Measurements from ENCODE around the gene MT4. TPM values are rescaled to one million over a fixed set of nuclear protein-coding genes. Genes with fewer than 3 reads are reported as not detected.

The MT4 gene
- total and polyA plus RNA-seq, 10 donors = not detected

DNA sequence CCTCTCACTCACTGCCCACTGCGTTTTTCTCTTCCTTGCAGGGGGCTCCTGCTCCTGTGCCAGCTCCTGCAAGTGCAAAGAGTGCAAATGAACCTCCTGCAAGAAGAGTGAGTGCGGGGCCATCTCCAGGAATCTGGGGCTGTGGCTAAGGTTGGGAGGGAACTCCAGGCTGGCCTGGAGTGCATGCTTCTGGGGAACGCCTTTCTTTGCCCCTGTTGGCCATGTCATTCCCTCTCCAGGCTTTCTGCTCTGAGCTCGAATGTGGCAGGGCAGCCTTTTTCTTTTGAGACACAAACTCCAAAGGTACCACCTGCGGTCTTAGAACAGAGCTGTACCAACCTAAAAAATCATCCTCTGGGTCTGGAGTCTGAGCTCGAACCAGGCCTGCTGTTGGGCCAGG lies 53.3 kb downstream of the MT4 start:
- no peaks in the 10 kb centered on the region for H3K9me3 ChIP-seq
- peak overlapping the region in 1 of 8 donors; percentile 64 for H3K4me3 ChIP-seq
- H3K36me3 ChIP-seq = no peaks in the 10 kb centered on the region
- H3K27ac ChIP-seq = no peak overlapping the region
- DNase-seq = no peak
- WGBS, 5 donors = 48 to 77% (median 60%) methylated on average over 6 of the region's 6 CpGs
- intact Hi-C loops (cut with DNase I; ENCODE audit: low total_unique reads) = no loop called here
- peaks cover 0 to 14% (median 11%) of the 10 kb centered on the region in 6 donors for H3K4me1 ChIP-seq
- TF ChIP-seq POLR2AphosphoS5 (IDR thresholded peaks at IDR 0.05) (no peak), POLR2A (IDR thresholded peaks at IDR 0.05) (no peak)
- TF ChIP-seq, protein P1, sequence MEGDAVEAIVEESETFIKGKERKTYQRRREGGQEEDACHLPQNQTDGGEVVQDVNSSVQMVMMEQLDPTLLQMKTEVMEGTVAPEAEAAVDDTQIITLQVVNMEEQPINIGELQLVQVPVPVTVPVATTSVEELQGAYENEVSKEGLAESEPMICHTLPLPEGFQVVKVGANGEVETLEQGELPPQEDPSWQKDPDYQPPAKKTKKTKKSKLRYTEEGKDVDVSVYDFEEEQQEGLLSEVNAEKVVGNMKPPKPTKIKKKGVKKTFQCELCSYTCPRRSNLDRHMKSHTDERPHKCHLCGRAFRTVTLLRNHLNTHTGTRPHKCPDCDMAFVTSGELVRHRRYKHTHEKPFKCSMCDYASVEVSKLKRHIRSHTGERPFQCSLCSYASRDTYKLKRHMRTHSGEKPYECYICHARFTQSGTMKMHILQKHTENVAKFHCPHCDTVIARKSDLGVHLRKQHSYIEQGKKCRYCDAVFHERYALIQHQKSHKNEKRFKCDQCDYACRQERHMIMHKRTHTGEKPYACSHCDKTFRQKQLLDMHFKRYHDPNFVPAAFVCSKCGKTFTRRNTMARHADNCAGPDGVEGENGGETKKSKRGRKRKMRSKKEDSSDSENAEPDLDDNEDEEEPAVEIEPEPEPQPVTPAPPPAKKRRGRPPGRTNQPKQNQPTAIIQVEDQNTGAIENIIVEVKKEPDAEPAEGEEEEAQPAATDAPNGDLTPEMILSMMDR (IDR thresholded peaks at IDR 0.05 in 8 of 11, conservative IDR thresholded peaks at IDR 0.05 in 3 of 11) = no peak
- H3K27me3 ChIP-seq (replicated peaks in 1 of 7) = peaks cover 0 to 31% (median 11%) of the 10 kb centered on the region in 7 donors

Other genes starting within 250 kb of the MT4 start
- 100 to 1,000 TPM in 5 of 7 donors, 10 to 100 TPM in 2; 88.5 to 249 (median 126) TPM for gene AMFR, start 139.5 kb upstream of the MT4 start, total RNA-seq
- gene AMFR, start 139.5 kb upstream of the MT4 start, polyA plus RNA-seq = 10 to 100 TPM; 48.1 to 74.4 (median 56.2) TPM
- 10 to 100 TPM; 52.8 to 93.0 (median 83.2) TPM for gene NUDT21, start 113.7 kb upstream of the MT4 start, total RNA-seq
- gene NUDT21, start 113.7 kb upstream of the MT4 start, polyA plus RNA-seq = 10 to 100 TPM; 19.4 to 36.8 (median 29.2) TPM
- 10 to 100 TPM; 22.8 to 34.7 (median 30.5) TPM for gene OGFOD1, start 113.5 kb upstream of the MT4 start, total RNA-seq
- 10 to 100 TPM in 2 of 3 donors, 1 to 10 TPM in 1; 6.9 to 11.6 (median 10.3) TPM for gene OGFOD1, start 113.5 kb upstream of the MT4 start, polyA plus RNA-seq
- gene BBS2, start 45.0 kb upstream of the MT4 start, total RNA-seq = 10 to 100 TPM; 29.1 to 70.3 (median 52.8) TPM
- 10 to 100 TPM; 22.9 to 52.5 (median 33.3) TPM for gene BBS2, start 45.0 kb upstream of the MT4 start, polyA plus RNA-seq
- under 1 TPM in 1 of 7 donors, not detected in 6; 0.77 TPM for gene MT3, start 24.5 kb downstream of the MT4 start, total RNA-seq
- gene MT3, start 24.5 kb downstream of the MT4 start, polyA plus RNA-seq = 10 to 100 TPM in 1 of 3 donors, 1 to 10 TPM in 1, not detected in 1; 1.5 to 11.5 TPM
- 10 to 100 TPM; 25.3 to 96.9 (median 43.8) TPM for gene MT2A, start 43.5 kb downstream of the MT4 start, total RNA-seq
- 100 to 1,000 TPM in 2 of 3 donors, 10 to 100 TPM in 1; 73.3 to 176 (median 112) TPM for gene MT2A, start 43.5 kb downstream of the MT4 start, polyA plus RNA-seq
- 10 to 100 TPM in 6 of 7 donors, 1 to 10 TPM in 1; 2.5 to 49.6 (median 19.7) TPM for gene MT1E, start 60.7 kb downstream of the MT4 start, total RNA-seq
- gene MT1E, start 60.7 kb downstream of the MT4 start, polyA plus RNA-seq = 10 to 100 TPM; 21.0 to 34.0 (median 33.0) TPM
- gene MT1M, start 67.6 kb downstream of the MT4 start, total RNA-seq = 1 to 10 TPM in 6 of 7 donors, under 1 TPM in 1; 0.44 to 6.1 (median 3.5) TPM
- gene MT1M, start 67.6 kb downstream of the MT4 start, polyA plus RNA-seq = 10 to 100 TPM in 1 of 3 donors, 1 to 10 TPM in 1, under 1 TPM in 1; 0.93 to 11.8 (median 7.6) TPM
- gene MT1A, start 73.6 kb downstream of the MT4 start, total RNA-seq = 10 to 100 TPM in 1 of 7 donors, 1 to 10 TPM in 2, not detected in 4; 1.5 to 27.3 (median 1.5) TPM
- 10 to 100 TPM in 1 of 3 donors, 1 to 10 TPM in 2; 1.1 to 14.2 (median 8.5) TPM for gene MT1A, start 73.6 kb downstream of the MT4 start, polyA plus RNA-seq
- gene MT1B, start 86.8 kb downstream of the MT4 start, total RNA-seq = not detected
- gene MT1B, start 86.8 kb downstream of the MT4 start, polyA plus RNA-seq = not detected
- 10 to 100 TPM in 6 of 7 donors, 1 to 10 TPM in 1; 6.4 to 21.0 (median 13.6) TPM for gene MT1F, start 92.9 kb downstream of the MT4 start, total RNA-seq
- gene MT1F, start 92.9 kb downstream of the MT4 start, polyA plus RNA-seq = 10 to 100 TPM; 16.6 to 20.1 (median 19.4) TPM
- 1 to 10 TPM in 2 of 7 donors, not detected in 5; 1.1 to 3.9 TPM for gene MT1G, start 103.0 kb downstream of the MT4 start, total RNA-seq
- 10 to 100 TPM in 2 of 3 donors, 1 to 10 TPM in 1; 3.2 to 12.2 (median 12.1) TPM for gene MT1G, start 103.0 kb downstream of the MT4 start, polyA plus RNA-seq
- gene MT1H, start 104.7 kb downstream of the MT4 start, total RNA-seq = not detected
- gene MT1H, start 104.7 kb downstream of the MT4 start, polyA plus RNA-seq = 1 to 10 TPM in 1 of 3 donors, under 1 TPM in 2; 0.54 to 1.1 (median 0.96) TPM
- 10 to 100 TPM; 13.0 to 28.7 (median 19.4) TPM for gene MT1X, start 117.4 kb downstream of the MT4 start, total RNA-seq
- gene MT1X, start 117.4 kb downstream of the MT4 start, polyA plus RNA-seq = 100 to 1,000 TPM in 1 of 3 donors, 10 to 100 TPM in 2; 36.1 to 113 (median 44.4) TPM
- gene NUP93, start 165.1 kb downstream of the MT4 start, total RNA-seq = 100 to 1,000 TPM in 1 of 7 donors, 10 to 100 TPM in 6; 29.2 to 102 (median 69.2) TPM
- gene NUP93, start 165.1 kb downstream of the MT4 start, polyA plus RNA-seq = 10 to 100 TPM; 41.1 to 58.3 (median 55.0) TPM